HepG2 (cell line): ENCODE data around the gene FKBP14. TPM values are rescaled to one million over a fixed set of nuclear protein-coding genes. Genes with fewer than 3 reads are reported as not detected.

ENCODE experiments used
- ASH2L ChIP-seq: fragments of 300-600, 200-600 bp; sonication (generic); IDR thresholded peaks from 2 replicates; pipeline ENCODE4 v1.7.0; 2017; ENCODE audit warnings: low read depth, mild to moderate bottlenecking, moderate library complexity, mixed read lengths, low read length; ENCODE audit not compliant: insufficient read length
- CEBPG ChIP-seq: IDR thresholded peaks from 2 replicates; pipeline ENCODE4 v1.6.1; 2016
- CERS6 ChIP-seq: sonication (generic); formaldehyde crosslinking; IDR thresholded peaks from 2 replicates; pipeline ENCODE4 v1.5.0; 2020; ENCODE audit warnings: missing genetic modification reagents
- FOSL1 ChIP-seq: sonication (generic); formaldehyde crosslinking; IDR thresholded peaks from 2 replicates; pipeline ENCODE4 v1.9.0; 2021; ENCODE audit warnings: missing genetic modification reagents, borderline replicate concordance
- HNRNPUL1 ChIP-seq: fragments of 200-400 bp; formaldehyde crosslinking; IDR thresholded peaks from 2 replicates; pipeline ENCODE4 v1.6.1; 2017; ENCODE audit warnings: low read depth, mild to moderate bottlenecking, low read length, moderate library complexity
- MAFG ChIP-seq: sonication (generic); formaldehyde crosslinking; IDR thresholded peaks from 2 replicates; pipeline ENCODE4 v1.5.1; 2020; ENCODE audit warnings: mild to moderate bottlenecking, missing genetic modification reagents
- MAFK ChIP-seq, 2 experiments: IDR thresholded peaks in 1 of 2; conservative IDR thresholded peaks in 1 of 2; 2 replicates each; pipeline ENCODE4 v1.6.1; 2011; ENCODE audit warnings: improper control_type of control experiment in 2 of 2, low read length in 2 of 2
- MXI1 ChIP-seq: IDR thresholded peaks from 3 replicates; pipeline ENCODE4 v1.6.1; 2012; ENCODE audit warnings: low read depth, low read length, inconsistent platforms, borderline replicate concordance
- POLR2G ChIP-seq: fragments of 200-400 bp; formaldehyde crosslinking; IDR thresholded peaks from 2 replicates; pipeline ENCODE4 v1.6.1; 2018; ENCODE audit warnings: mild to moderate bottlenecking, low read depth, low read length, moderate library complexity
- RBFOX2 ChIP-seq: fragments of 200-400 bp; formaldehyde crosslinking; IDR thresholded peaks from 2 replicates; pipeline ENCODE4 v1.6.1; 2017; ENCODE audit warnings: low read depth, mild to moderate bottlenecking, low read length
- SSRP1 ChIP-seq: IDR thresholded peaks from 2 replicates; pipeline ENCODE4 v1.6.1; 2016; ENCODE audit warnings: control low read depth
- TEAD2 ChIP-seq: sonication (generic); formaldehyde crosslinking; IDR thresholded peaks from 2 replicates; pipeline ENCODE4 v1.9.0; 2021; ENCODE audit warnings: missing genetic modification reagents
- TOE1 ChIP-seq: sonication (generic); formaldehyde crosslinking; IDR thresholded peaks from 2 replicates; pipeline ENCODE4 v1.4.0; 2020; ENCODE audit warnings: mild to moderate bottlenecking, missing genetic modification reagents
- ZBTB38 ChIP-seq: sonication (generic); formaldehyde crosslinking; IDR thresholded peaks from 2 replicates; pipeline ENCODE4 v1.5.1; 2020; ENCODE audit warnings: mild to moderate bottlenecking, missing genetic modification reagents
- ZFP62 ChIP-seq: sonication (generic); formaldehyde crosslinking; IDR thresholded peaks from 2 replicates; pipeline ENCODE4 v1.4.0; 2020; ENCODE audit warnings: missing genetic modification reagents
- ZKSCAN1 ChIP-seq: fragments of 150-350 bp; IDR thresholded peaks from 2 replicates; pipeline ENCODE4 v1.6.1; 2014; ENCODE audit warnings: low read length
- ZNF446 ChIP-seq: sonication (generic); formaldehyde crosslinking; IDR thresholded peaks from 2 replicates; pipeline ENCODE4 v1.5.0; 2020; ENCODE audit warnings: mild to moderate bottlenecking, missing genetic modification reagents
- ZNF468 ChIP-seq: sonication (generic); formaldehyde crosslinking; IDR thresholded peaks from 2 replicates; pipeline ENCODE4 v1.8.0; 2022; ENCODE audit warnings: mild to moderate bottlenecking, moderate library complexity, missing genetic modification reagents
- ZNF557 ChIP-seq: sonication (generic); formaldehyde crosslinking; IDR thresholded peaks from 2 replicates; pipeline ENCODE4 v1.4.0; 2020; ENCODE audit warnings: missing genetic modification reagents
- ZNF570 ChIP-seq: sonication (generic); formaldehyde crosslinking; IDR thresholded peaks from 2 replicates; pipeline ENCODE4 v1.4.0; 2020; ENCODE audit warnings: mild to moderate bottlenecking, missing genetic modification reagents, borderline replicate concordance
- ZNF574 ChIP-seq: sonication (generic); formaldehyde crosslinking; IDR thresholded peaks from 2 replicates; pipeline ENCODE4 v1.4.0; 2020; ENCODE audit warnings: missing genetic modification reagents
- ZNF597 ChIP-seq: sonication (generic); formaldehyde crosslinking; IDR thresholded peaks from 2 replicates; pipeline ENCODE4 v1.5.0; 2020; ENCODE audit warnings: missing genetic modification reagents
- ZNF724P ChIP-seq: sonication (generic); formaldehyde crosslinking; IDR thresholded peaks from 2 replicates; pipeline ENCODE4 v1.8.0; 2022; ENCODE audit warnings: missing genetic modification reagents, borderline replicate concordance
- ZNF839 ChIP-seq: sonication (generic); formaldehyde crosslinking; IDR thresholded peaks from 2 replicates; pipeline ENCODE4 v1.4.0; 2020; ENCODE audit warnings: missing genetic modification reagents, mild to moderate bottlenecking, borderline replicate concordance
- ZSCAN21 ChIP-seq: sonication (generic); formaldehyde crosslinking; IDR thresholded peaks from 2 replicates; pipeline ENCODE4 v1.8.0; 2022; ENCODE audit warnings: mild to moderate bottlenecking, missing genetic modification reagents, moderate library complexity, borderline replicate concordance
- polyA plus RNA-seq, 8 experiments: library from polyadenylated mRNA; depleted of rRNA in 3 of 8; stranded (reverse) in 7 of 8; unstranded in 1 of 8; fragments of >200 nt; fragmentation: Illumina TruSeq in 4 of 8; extraction: Trizol in 4 of 8; gene quantifications; 2 replicates each; pipeline versions ENCODE4 v1.2.1 to v1.2.3, GENCODE V29; 2011 to 2016; ENCODE audit warnings: low read depth in 4 of 8, missing spikeins in 1 of 8, mixed read lengths in 1 of 8; ENCODE audit not compliant: insufficient read depth in 1 of 8
- total RNA-seq, 5 experiments: library from RNA; depleted of rRNA; stranded (reverse); fragments of >200 nt; fragmentation: Illumina TruSeq; extraction: Trizol; gene quantifications; 2 replicates each; pipeline ENCODE4 v1.2.3, GENCODE V29; 2016; ENCODE audit warnings: low read depth in 1 of 5
- TF ChIP-seq, protein P1 (sequence below): sonication (generic); formaldehyde crosslinking; IDR thresholded peaks from 2 replicates; pipeline ENCODE4 v1.4.0; 2020; ENCODE audit warnings: low read depth, mild to moderate bottlenecking, missing genetic modification reagents

Gene FKBP14
- total and polyA plus RNA-seq, 2 of the 13 experiments (the other 11 are each of a cell fraction or from before 2014, with no cell fraction given): 20.0 to 32.3 TPM

- no peak for TF ChIP-seq ZNF839 (CRISPR knock-in tag)
- no peak for TF ChIP-seq ZFP62 (CRISPR knock-in tag)
- no peak for TF ChIP-seq CERS6
- no peak for TF ChIP-seq FOSL1 (CRISPR knock-in tag)
- no peak for TF ChIP-seq HNRNPUL1
- TF ChIP-seq ZNF468 (CRISPR knock-in tag): no peak
- TF ChIP-seq TOE1 (CRISPR knock-in tag): no peak
- no peak for TF ChIP-seq MAFK (conservative IDR thresholded peaks at IDR 0.05 in 1 of 2, IDR thresholded peaks at IDR 0.05 in 1 of 2; ENCODE audit: low read length in 2 of 2)
- TF ChIP-seq SSRP1 (CRISPR knock-in tag): 0 out of 2 replicates have a peak, but pooled peaks have one; percentile 5
- no peak for TF ChIP-seq ZNF570 (CRISPR knock-in tag)
- TF ChIP-seq, protein P1, sequence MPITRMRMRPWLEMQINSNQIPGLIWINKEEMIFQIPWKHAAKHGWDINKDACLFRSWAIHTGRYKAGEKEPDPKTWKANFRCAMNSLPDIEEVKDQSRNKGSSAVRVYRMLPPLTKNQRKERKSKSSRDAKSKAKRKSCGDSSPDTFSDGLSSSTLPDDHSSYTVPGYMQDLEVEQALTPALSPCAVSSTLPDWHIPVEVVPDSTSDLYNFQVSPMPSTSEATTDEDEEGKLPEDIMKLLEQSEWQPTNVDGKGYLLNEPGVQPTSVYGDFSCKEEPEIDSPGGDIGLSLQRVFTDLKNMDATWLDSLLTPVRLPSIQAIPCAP (CRISPR knock-in tag): no peak
- TF ChIP-seq MXI1: peak; percentile 83; the same call in 1 of the 3 replicates
- TF ChIP-seq ASH2L: peak; percentile 84
- no peak for TF ChIP-seq ZNF597
- peak; percentile 29; the same call in 1 of the 2 replicates for TF ChIP-seq RBFOX2
- peak; percentile 64 for TF ChIP-seq POLR2G
- no peak for TF ChIP-seq ZNF557 (CRISPR knock-in tag)
- no peak for TF ChIP-seq ZSCAN21
- TF ChIP-seq ZBTB38 (CRISPR knock-in tag): no peak
- TF ChIP-seq ZNF446 (CRISPR knock-in tag): no peak
- TF ChIP-seq TEAD2 (CRISPR knock-in tag): no peak
- TF ChIP-seq ZNF724P (CRISPR knock-in tag): no peak
- TF ChIP-seq ZNF574 (CRISPR knock-in tag): peak; percentile 43; the same call in 1 of the 2 replicates
- TF ChIP-seq MAFG (CRISPR knock-in tag): no peak
- TF ChIP-seq CEBPG (CRISPR knock-in tag): peak; percentile 57
- no peak for TF ChIP-seq ZKSCAN1
Measured at GRCh38 chr7:30026229-30027064, at the start of gene FKBP14 (continued).
